ENCODE results near the gene ABCA13.

Gene ABCA13

DNA sequence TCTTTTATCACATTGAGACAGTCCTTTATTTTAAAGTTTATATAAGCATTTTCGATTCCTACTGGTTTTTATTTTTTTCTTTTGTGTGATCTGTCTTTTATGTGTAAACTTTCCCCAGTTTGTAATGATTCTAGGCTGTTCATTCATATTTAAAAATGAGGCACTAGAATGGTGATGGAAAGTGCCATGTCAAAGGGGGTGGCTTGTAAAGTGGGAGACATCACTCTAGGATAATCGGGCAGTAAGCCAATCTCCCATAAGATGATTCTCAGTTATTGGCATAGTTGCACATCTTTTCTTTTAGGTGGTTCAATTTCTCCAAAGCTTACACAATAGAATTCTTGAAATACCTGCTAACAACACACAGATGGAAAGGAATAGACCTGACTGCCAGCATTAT lies 90.4 kb downstream of the ABCA13 start:
- H3K36me3 ChIP-seq (ENCODE audit: control insufficient read depth in 1 of 2, insufficient read depth in 2 of 2, low read depth in 1 of 2, low read length in 2 of 2), result no peaks in the 10 kb centered on the region
- H3K4me1 ChIP-seq (ENCODE audit: control insufficient read depth, insufficient read depth, low read depth, low read length), result no peaks in the 10 kb centered on the region
- H3K79me1 ChIP-seq (replicated peaks; ENCODE audit: low read length, poor library complexity, severe bottlenecking), result no peaks in the 10 kb centered on the region
- H2BK5ac ChIP-seq (ENCODE audit: low read depth, low read length, poor library complexity, severe bottlenecking), result no peak overlapping the region
- no peak overlapping the region for H3K14ac ChIP-seq (ENCODE audit: low read length in 2 of 2)
- H4K8ac ChIP-seq (ENCODE audit: low read length), result no peak overlapping the region
- no peak overlapping the region for H3K4me3 ChIP-seq (ENCODE audit: insufficient read depth in 1 of 2, low read depth in 1 of 2, low read length in 2 of 2)
- H2BK120ac ChIP-seq (ENCODE audit: low read depth, low read length), result no peak overlapping the region
- no peak overlapping the region for H2BK12ac ChIP-seq (ENCODE audit: low read length in 2 of 2)
- no peak overlapping the region for H3K9ac ChIP-seq (ENCODE audit: low read length)
- no peak overlapping the region for H3K27ac ChIP-seq (ENCODE audit: low read length, poor library complexity, severe bottlenecking)
- no peak overlapping the region for H2AFZ ChIP-seq (ENCODE audit: low read depth, low read length)
- no peaks in the 10 kb centered on the region for H3K27me3 ChIP-seq (ENCODE audit: control insufficient read depth in 1 of 2, insufficient read depth in 1 of 2, low read length in 2 of 2)
- no peak overlapping the region for H2BK15ac ChIP-seq (ENCODE audit: low read depth, poor library complexity, severe bottlenecking)
- H3K9me3 ChIP-seq (ENCODE audit: control insufficient read depth, low read length), result no peaks in the 10 kb centered on the region
- H3K18ac ChIP-seq (ENCODE audit: low read depth in 1 of 2, low read length in 2 of 2), result no peak overlapping the region
- no peak overlapping the region for H4K91ac ChIP-seq (ENCODE audit: low read length)
- H3K4me2 ChIP-seq (ENCODE audit: low read length, poor library complexity, severe bottlenecking), result no peak overlapping the region
- WGBS, result no CpG with 5 or more reads among the region's 2 CpGs
- DNase-seq, result no peak
- H2AK5ac ChIP-seq (ENCODE audit: low read length, severe bottlenecking), result no peak overlapping the region
- H3K23ac ChIP-seq (ENCODE audit: low read length in 2 of 2), result no peak overlapping the region
- no peak overlapping the region for H3K4ac ChIP-seq (ENCODE audit: low read depth in 1 of 2, low read length in 2 of 2)

DNA sequence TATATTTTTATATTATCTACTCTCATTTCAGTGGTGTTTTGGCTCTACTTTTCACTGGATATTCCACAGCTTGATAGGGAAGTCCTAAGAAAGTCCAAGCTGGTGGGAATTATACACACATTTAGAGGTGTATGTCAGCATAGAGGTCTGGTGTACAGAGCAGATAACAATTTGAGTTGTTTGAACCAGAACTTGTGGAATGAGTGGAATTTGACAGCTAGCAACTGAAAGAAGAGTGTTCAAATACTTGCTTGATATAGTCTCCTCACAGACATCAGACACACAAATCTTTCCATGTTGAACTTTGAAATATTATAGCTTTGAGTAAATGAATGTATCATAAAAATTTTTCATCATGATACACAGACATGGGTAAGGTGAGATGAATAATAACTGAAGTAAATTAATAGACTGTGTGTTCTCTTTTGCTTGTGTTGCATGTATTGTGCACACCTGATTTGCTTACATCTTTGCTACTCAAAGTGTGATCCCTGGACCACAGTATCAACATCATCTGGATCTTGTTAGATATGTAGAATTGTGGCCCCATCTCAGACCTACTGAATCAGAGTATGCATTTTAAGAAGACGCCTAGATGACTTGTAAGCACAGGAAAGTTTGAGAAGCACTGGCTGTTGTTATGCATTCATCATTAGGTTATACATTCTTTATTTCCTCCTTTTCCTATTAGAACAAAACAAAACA lies 91.5 kb downstream of the ABCA13 start:
- Histone ChIP-seq H3K27ac (ENCODE audit: low read length, poor library complexity, severe bottlenecking) (no peak overlapping the region), H2BK120ac (ENCODE audit: low read depth, low read length) (no peak overlapping the region), H2BK15ac (ENCODE audit: low read depth, poor library complexity, severe bottlenecking) (no peak overlapping the region), H2BK5ac (ENCODE audit: low read depth, low read length, poor library complexity, severe bottlenecking) (no peak overlapping the region), H2AK5ac (ENCODE audit: low read length, severe bottlenecking) (no peak overlapping the region), H3K4me1 (ENCODE audit: control insufficient read depth, insufficient read depth, low read depth, low read length) (no peaks in the 10 kb centered on the region), H3K36me3 (ENCODE audit: control insufficient read depth in 1 of 2, insufficient read depth in 2 of 2, low read depth in 1 of 2, low read length in 2 of 2) (no peaks in the 10 kb centered on the region), H2AFZ (ENCODE audit: low read depth, low read length) (no peak overlapping the region), H2BK12ac (ENCODE audit: low read length in 2 of 2) (no peak overlapping the region), H3K9ac (ENCODE audit: low read length) (no peak overlapping the region), H4K91ac (ENCODE audit: low read length) (no peak overlapping the region), H3K9me3 (ENCODE audit: control insufficient read depth, low read length) (no peaks in the 10 kb centered on the region), H3K4me3 (ENCODE audit: insufficient read depth in 1 of 2, low read depth in 1 of 2, low read length in 2 of 2) (no peak overlapping the region), H3K79me1 (replicated peaks; ENCODE audit: low read length, poor library complexity, severe bottlenecking) (no peaks in the 10 kb centered on the region), H3K18ac (ENCODE audit: low read depth in 1 of 2, low read length in 2 of 2) (no peak overlapping the region), H4K8ac (ENCODE audit: low read length) (no peak overlapping the region), H3K4ac (ENCODE audit: low read depth in 1 of 2, low read length in 2 of 2) (no peak overlapping the region), H3K14ac (ENCODE audit: low read length in 2 of 2) (no peak overlapping the region), H3K27me3 (ENCODE audit: control insufficient read depth in 1 of 2, insufficient read depth in 1 of 2, low read length in 2 of 2) (no peaks in the 10 kb centered on the region), H3K4me2 (ENCODE audit: low read length, poor library complexity, severe bottlenecking) (no peak overlapping the region), H3K23ac (ENCODE audit: low read length in 2 of 2) (no peak overlapping the region)
- no peak for DNase-seq
- no CpG with 5 or more reads among the region's 1 CpG for WGBS

DNA sequence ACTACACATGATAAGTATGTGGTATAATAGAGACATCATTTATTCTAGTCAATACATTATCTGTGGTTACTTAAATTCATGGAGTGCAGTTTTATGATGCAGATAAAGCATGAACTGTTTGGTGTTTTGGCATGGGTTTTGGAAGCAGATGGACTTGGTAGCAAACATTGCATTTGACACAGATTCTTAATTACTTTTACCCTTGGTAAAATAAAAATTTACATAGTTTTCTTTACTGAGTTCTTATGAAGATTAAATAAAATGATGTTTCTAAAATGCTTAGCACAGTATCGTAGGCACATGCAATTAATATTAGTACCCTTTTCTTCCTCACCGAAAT lies 92.0 kb downstream of the ABCA13 start:
- H4K8ac ChIP-seq (ENCODE audit: low read length), result no peak overlapping the region
- no peak overlapping the region for H2BK120ac ChIP-seq (ENCODE audit: low read depth, low read length)
- H3K4me2 ChIP-seq (ENCODE audit: low read length, poor library complexity, severe bottlenecking), result no peak overlapping the region
- H3K18ac ChIP-seq (ENCODE audit: low read depth in 1 of 2, low read length in 2 of 2), result no peak overlapping the region
- no peaks in the 10 kb centered on the region for H3K36me3 ChIP-seq (ENCODE audit: control insufficient read depth in 1 of 2, insufficient read depth in 2 of 2, low read depth in 1 of 2, low read length in 2 of 2)
- H3K27me3 ChIP-seq (ENCODE audit: control insufficient read depth in 1 of 2, insufficient read depth in 1 of 2, low read length in 2 of 2), result no peaks in the 10 kb centered on the region
- DNase-seq, result no peak
- H2AK5ac ChIP-seq (ENCODE audit: low read length, severe bottlenecking), result no peak overlapping the region
- H3K14ac ChIP-seq (ENCODE audit: low read length in 2 of 2), result no peak overlapping the region
- no peaks in the 10 kb centered on the region for H3K4me1 ChIP-seq (ENCODE audit: control insufficient read depth, insufficient read depth, low read depth, low read length)
- H2BK5ac ChIP-seq (ENCODE audit: low read depth, low read length, poor library complexity, severe bottlenecking), result no peak overlapping the region
- no peak overlapping the region for H3K4me3 ChIP-seq (ENCODE audit: insufficient read depth in 1 of 2, low read depth in 1 of 2, low read length in 2 of 2)
- H3K23ac ChIP-seq (ENCODE audit: low read length in 2 of 2), result no peak overlapping the region
- H3K4ac ChIP-seq (ENCODE audit: low read depth in 1 of 2, low read length in 2 of 2), result no peak overlapping the region
- no CpG with 5 or more reads among the region's 2 CpGs for WGBS
- H3K9ac ChIP-seq (ENCODE audit: low read length), result no peak overlapping the region
- H3K79me1 ChIP-seq (replicated peaks; ENCODE audit: low read length, poor library complexity, severe bottlenecking), result no peaks in the 10 kb centered on the region
- no peak overlapping the region for H2AFZ ChIP-seq (ENCODE audit: low read depth, low read length)
- no peaks in the 10 kb centered on the region for H3K9me3 ChIP-seq (ENCODE audit: control insufficient read depth, low read length)
- H3K27ac ChIP-seq (ENCODE audit: low read length, poor library complexity, severe bottlenecking), result no peak overlapping the region
- no peak overlapping the region for H2BK12ac ChIP-seq (ENCODE audit: low read length in 2 of 2)
- H4K91ac ChIP-seq (ENCODE audit: low read length), result no peak overlapping the region
- H2BK15ac ChIP-seq (ENCODE audit: low read depth, poor library complexity, severe bottlenecking), result no peak overlapping the region

DNA sequence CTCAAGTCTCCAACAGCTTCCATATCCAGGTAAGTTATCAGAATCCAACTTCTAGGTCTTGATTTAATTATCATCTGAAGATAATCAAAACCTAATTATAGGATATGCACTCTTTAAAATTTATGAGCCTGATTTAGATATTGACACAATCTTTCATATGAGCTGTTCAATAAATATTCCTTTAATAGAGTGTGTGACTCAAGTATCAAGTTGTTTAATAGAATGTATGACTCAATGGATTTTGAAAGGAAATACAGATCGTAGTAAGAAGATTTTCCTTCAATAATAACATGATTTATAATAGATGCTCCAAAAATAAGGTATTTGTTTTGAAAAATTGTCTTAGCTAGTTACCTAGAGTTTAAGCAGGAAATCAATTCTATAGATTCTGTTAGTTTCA lies 97.8 kb downstream of the ABCA13 start:
- no peaks in the 10 kb centered on the region for H3K27me3 ChIP-seq (ENCODE audit: control insufficient read depth in 1 of 2, insufficient read depth in 1 of 2, low read length in 2 of 2)
- WGBS, result no CpG with 5 or more reads among the region's 1 CpG
- H3K9ac ChIP-seq (ENCODE audit: low read length), result no peak overlapping the region
- no peaks in the 10 kb centered on the region for H3K79me1 ChIP-seq (replicated peaks; ENCODE audit: low read length, poor library complexity, severe bottlenecking)
- H3K18ac ChIP-seq (ENCODE audit: low read depth in 1 of 2, low read length in 2 of 2), result no peak overlapping the region
- H3K4me1 ChIP-seq (ENCODE audit: control insufficient read depth, insufficient read depth, low read depth, low read length), result no peaks in the 10 kb centered on the region
- DNase-seq, result no peak
- H3K23ac ChIP-seq (ENCODE audit: low read length in 2 of 2), result no peak overlapping the region
- H2AK5ac ChIP-seq (ENCODE audit: low read length, severe bottlenecking), result no peak overlapping the region
- H4K91ac ChIP-seq (ENCODE audit: low read length), result no peak overlapping the region
- H2BK15ac ChIP-seq (ENCODE audit: low read depth, poor library complexity, severe bottlenecking), result no peak overlapping the region
- H2BK120ac ChIP-seq (ENCODE audit: low read depth, low read length), result no peak overlapping the region
- H3K4me3 ChIP-seq (ENCODE audit: insufficient read depth in 1 of 2, low read depth in 1 of 2, low read length in 2 of 2), result no peak overlapping the region
- H3K4ac ChIP-seq (ENCODE audit: low read depth in 1 of 2, low read length in 2 of 2), result no peak overlapping the region
- H3K4me2 ChIP-seq (ENCODE audit: low read length, poor library complexity, severe bottlenecking), result no peak overlapping the region
- H3K36me3 ChIP-seq (ENCODE audit: control insufficient read depth in 1 of 2, insufficient read depth in 2 of 2, low read depth in 1 of 2, low read length in 2 of 2), result no peaks in the 10 kb centered on the region
- H4K8ac ChIP-seq (ENCODE audit: low read length), result no peak overlapping the region
- no peaks in the 10 kb centered on the region for H3K9me3 ChIP-seq (ENCODE audit: control insufficient read depth, low read length)
- H2BK5ac ChIP-seq (ENCODE audit: low read depth, low read length, poor library complexity, severe bottlenecking), result no peak overlapping the region
- no peak overlapping the region for H2AFZ ChIP-seq (ENCODE audit: low read depth, low read length)
- H2BK12ac ChIP-seq (ENCODE audit: low read length in 2 of 2), result no peak overlapping the region
- H3K14ac ChIP-seq (ENCODE audit: low read length in 2 of 2), result no peak overlapping the region
- H3K27ac ChIP-seq (ENCODE audit: low read length, poor library complexity, severe bottlenecking), result no peak overlapping the region
